ENCODE results near the gene BSCL2. TPM values are rescaled to one million over a fixed set of nuclear protein-coding genes. Genes with fewer than 3 reads are reported as not detected.

The BSCL2 gene
- total and polyA plus RNA-seq, 4 donors: 15.1 to 40.0 (median 28.7) TPM

GRCh38 chr11:62671608-62672389, 35.4 kb downstream of the BSCL2 start, which contains the start of the genes LBHD1 and UQCC3:
Gene LBHD1, minus strand, starts transcription at chr11:62672267. Its CDS starts 2,236 bp downstream, at chr11:62670031.
Gene UQCC3, plus strand, starts transcription at chr11:62671673. Its CDS starts 73 bp downstream, at chr11:62671746.
- no peaks in the 10 kb centered on the region for H3K9me3 ChIP-seq (ENCODE audit: control insufficient read depth in 4 of 4, low read length in 3 of 4)
- H3K4me3 ChIP-seq (ENCODE audit: low read depth in 1 of 3, low read length in 3 of 3): peak within 1 kb of the TSS; percentile 82 to 92 (median 86)
- peaks cover 0 to 7% (median under 1%) of the 10 kb centered on the region in 4 donors for H3K36me3 ChIP-seq (ENCODE audit: control insufficient read depth in 4 of 4, insufficient read depth in 3 of 4, low read depth in 1 of 4, low read length in 3 of 4)
- TF ChIP-seq RXRA (IDR thresholded peaks at IDR 0.05): peak in 1 of 2 donors; percentile 28
- peak; percentile 38 for TF ChIP-seq FOXA1 (IDR thresholded peaks at IDR 0.05)
- peak in 1 of 2 donors; percentile 25 for TF ChIP-seq RAD21 (IDR thresholded peaks at IDR 0.05)
- TF ChIP-seq YY1 (IDR thresholded peaks at IDR 0.05): peak; percentile 91
- TF ChIP-seq ZBTB33 (IDR thresholded peaks at IDR 0.05): no peak
- TF ChIP-seq MAX (IDR thresholded peaks at IDR 0.05): no peak
- peak; percentile 52 for TF ChIP-seq TAF1 (conservative IDR thresholded peaks at IDR 0.05)
- no peak for TF ChIP-seq HNF4G (IDR thresholded peaks at IDR 0.05)
- no peak for TF ChIP-seq CTCF (IDR thresholded peaks at IDR 0.05; ENCODE audit: low read depth, low read length, missing input control)
- TF ChIP-seq SP1 (IDR thresholded peaks at IDR 0.05): no peak
- peak; percentile 23 for TF ChIP-seq NR2F2 (IDR thresholded peaks at IDR 0.05)
- peak; percentile 48 for TF ChIP-seq REST (IDR thresholded peaks at IDR 0.05)
- TF ChIP-seq JUND (IDR thresholded peaks at IDR 0.05): no peak
- no peak for TF ChIP-seq FOXA2 (IDR thresholded peaks at IDR 0.05)
- TF ChIP-seq HNF4A (conservative IDR thresholded peaks at IDR 0.05): no peak
- TF ChIP-seq ATF3 (IDR thresholded peaks at IDR 0.05): no peak
- TF ChIP-seq EGR1 (IDR thresholded peaks at IDR 0.05; ENCODE audit: low read depth in 2 of 2): peak in 1 of 2 donors; percentile 10
- TF ChIP-seq GABPA (IDR thresholded peaks at IDR 0.05 in 1 of 2, conservative IDR thresholded peaks at IDR 0.05 in 1 of 2): peak in 1 of 2 donors; percentile 77
- DNase-seq (ENCODE audit: low spot score): peak; percentile 82
- peak within 1 kb of the TSS; percentile 80 to 84 for H3K9ac ChIP-seq (ENCODE audit: low read depth in 1 of 2, low read length in 2 of 2)
- peak within 1 kb of the TSS; percentile 83 to 86 for H3K27ac ChIP-seq (ENCODE audit: low read depth in 1 of 2, low read length in 2 of 2)
- under 1% methylated on average over 59 of the region's 59 CpGs for WGBS
- H3K4me1 ChIP-seq (ENCODE audit: control insufficient read depth in 4 of 4, insufficient read depth in 4 of 4, low read length in 3 of 4): peaks cover 15 to 50% (median 38%) of the 10 kb centered on the region in 4 donors
- H3K27me3 ChIP-seq (ENCODE audit: control insufficient read depth in 4 of 4, insufficient read depth in 4 of 4, low read length in 3 of 4): no peaks in the 10 kb centered on the region

Measured in liver (tissue), 9 donors.